Keratinocyte (primary cell): ENCODE measurements around the gene TECR. TPM values are rescaled to one million over a fixed set of nuclear protein-coding genes. Genes with fewer than 3 reads are reported as not detected.

Experiments used
- DNase-seq: peaks from one replicate; pipeline ENCODE4 v3.0.0-alpha.2; 2011; ENCODE audit warnings: low read depth, missing footprints, low spot score
- FAIRE-seq: peaks from 2 replicates; lab custom pipeline; 2011; peaks lifted over from hg19 to GRCh38; lab: Jason Lieb, UNC
- H2AFZ ChIP-seq: 2 replicates; pipeline ENCODE4 v1.6.0; 2012; ENCODE audit warnings: low read length, control low read depth, inconsistent platforms; ENCODE audit not compliant: control insufficient read depth
- H3K27ac ChIP-seq: 2 replicates; pipeline ENCODE4 v1.5.1; 2011; ENCODE audit warnings: low read length; ENCODE audit not compliant: control insufficient read depth, insufficient read depth
- H3K27me3 ChIP-seq: 3 replicates; pipeline ENCODE4 v1.6.0; 2011; ENCODE audit warnings: low read length; ENCODE audit not compliant: control insufficient read depth, insufficient read depth; ENCODE audit errors: extremely low read depth
- H3K36me3 ChIP-seq, 2 experiments: 2 replicates in 1 of 2; 3 replicates in 1 of 2; pipeline ENCODE4 v1.5.1; 2011; ENCODE audit warnings: low read length in 2 of 2, mild to moderate bottlenecking in 1 of 2; ENCODE audit not compliant: control insufficient read depth in 2 of 2, insufficient read depth in 2 of 2; ENCODE audit errors: extremely low read depth in 1 of 2
- H3K4me1 ChIP-seq: 3 replicates; pipeline ENCODE4 v1.5.1; 2011; ENCODE audit warnings: low read length; ENCODE audit not compliant: control insufficient read depth, insufficient read depth; ENCODE audit errors: extremely low read depth
- H3K4me2 ChIP-seq: 3 replicates; pipeline ENCODE4 v1.6.0; 2011; ENCODE audit warnings: low read depth, low read length; ENCODE audit not compliant: control insufficient read depth, insufficient read depth; ENCODE audit errors: extremely low read depth
- H3K4me3 ChIP-seq, 3 experiments: fragments of 200-600 bp in 1 of 3; sonication (generic) in 1 of 3; 2 replicates in 2 of 3; 3 replicates in 1 of 3; pipeline ENCODE4 v1.5.1; 2011 to 2016; ENCODE audit warnings: low read length in 3 of 3, mild to moderate bottlenecking in 3 of 3, control low read depth in 2 of 3, inconsistent platforms in 1 of 3, low read depth in 1 of 3, mixed read lengths in 1 of 3, mixed run types in 1 of 3, moderate library complexity in 1 of 3; ENCODE audit not compliant: control insufficient read depth in 2 of 3, insufficient read depth in 2 of 3; ENCODE audit errors: extremely low read depth in 1 of 3
- H3K79me2 ChIP-seq: 2 replicates; pipeline ENCODE4 v1.6.0; 2012; ENCODE audit warnings: low read length; ENCODE audit not compliant: control insufficient read depth, insufficient read depth
- H3K9ac ChIP-seq: 3 replicates; pipeline ENCODE4 v1.6.0; 2011; ENCODE audit warnings: low read length; ENCODE audit not compliant: control insufficient read depth, insufficient read depth; ENCODE audit errors: extremely low read depth
- H3K9me1 ChIP-seq: 3 replicates; pipeline ENCODE4 v1.6.0; 2011; ENCODE audit warnings: low read length; ENCODE audit not compliant: control insufficient read depth, insufficient read depth; ENCODE audit errors: extremely low read depth
- H3K9me3 ChIP-seq: 2 replicates; pipeline ENCODE4 v1.5.1; 2012; ENCODE audit warnings: low read depth, low read length; ENCODE audit not compliant: control insufficient read depth
- H4K20me1 ChIP-seq: 3 replicates; pipeline ENCODE4 v1.6.0; 2011; ENCODE audit warnings: low read length; ENCODE audit not compliant: control insufficient read depth, insufficient read depth; ENCODE audit errors: extremely low read depth
- CTCF ChIP-seq, 3 experiments: IDR thresholded peaks in 1 of 3; conservative IDR thresholded peaks in 1 of 3; optimal IDR thresholded peaks in 1 of 3; 2 replicates in 2 of 3; 3 replicates in 1 of 3; pipeline versions ENCODE3 to v1.5.1; 2011; ENCODE audit warnings: low read length in 3 of 3, mild to moderate bottlenecking in 3 of 3, moderate library complexity in 2 of 3, control low read depth in 1 of 3, inconsistent platforms in 1 of 3; ENCODE audit not compliant: insufficient read depth in 2 of 3; ENCODE audit errors: extremely low read depth in 1 of 3
- EZH2 ChIP-seq: IDR thresholded peaks from one replicate; pipeline ENCODE4 v1.6.1; 2012; ENCODE audit warnings: inconsistent platforms, mild to moderate bottlenecking, low read length, moderate library complexity
- dilution Hi-C: fragments of 300-500 bp; cut with MboI; formaldehyde crosslinking; loops from one replicate; pipeline ENCODE4 v1.7.0; 2020; ENCODE audit warnings: low sequenced_read_pairs; ENCODE audit not compliant: extremely low pct_ligation_motif_present
- polyA plus RNA-seq, 5 experiments: library from polyadenylated mRNA; depleted of rRNA in 3 of 5; stranded (reverse) in 3 of 5; stranded (forward) in 1 of 5; unstranded in 1 of 5; fragments of >200 nt; gene quantifications; 1 replicate in 1 of 5; 2 replicates in 3 of 5; 3 replicates in 1 of 5; pipeline versions ENCODE4 v1.2.1 to v1.2.3, GENCODE V29; 2011 to 2012; ENCODE audit warnings: missing spikeins in 2 of 5, low read depth in 1 of 5, low replicate concordance in 1 of 5

TECR gene
- polyA plus RNA-seq, 1 donor (not counting 4 experiments of a cell fraction or from before 2014, with no cell fraction given): 92.3 TPM

GRCh38 chr19:14480700-14481079 is 48.7 kb upstream of the TECR start:
- Histone ChIP-seq H3K79me2 (peaks cover 17% of the 10 kb centered on the region), H2AFZ (no peak overlapping the region), H3K9me1 (no peaks in the 10 kb centered on the region), H3K27ac (no peak overlapping the region), H3K9me3 (no peaks in the 10 kb centered on the region), H4K20me1 (peaks cover 5% of the 10 kb centered on the region), H3K9ac (no peak overlapping the region), H3K27me3 (no peaks in the 10 kb centered on the region), H3K4me1 (peaks cover 18% of the 10 kb centered on the region), H3K36me3 (peaks cover 27 to 49% of the 10 kb centered on the region in 2 experiments), H3K4me3 (no peak overlapping the region), H3K4me2 (no peak overlapping the region)
- FAIRE-seq: no peak
- dilution Hi-C loops: no loop called here
- DNase-seq: no peak
- TF ChIP-seq EZH2 (no peak), CTCF (optimal IDR thresholded peaks at IDR 0.05 in 1 of 3, IDR thresholded peaks at IDR 0.05 in 1 of 3, conservative IDR thresholded peaks at IDR 0.05 in 1 of 3; ENCODE audit: extremely low read depth in 1 of 3, insufficient read depth in 2 of 3, low read length in 3 of 3) (no peak)

- Histone ChIP-seq H3K9ac (no peak overlapping the region), H3K9me3 (no peaks in the 10 kb centered on the region), H3K4me2 (no peak overlapping the region), H3K9me1 (peaks cover 2% of the 10 kb centered on the region), H3K27me3 (no peaks in the 10 kb centered on the region), H3K4me3 (no peak overlapping the region), H3K4me1 (peaks cover 1% of the 10 kb centered on the region), H2AFZ (no peak overlapping the region), H4K20me1 (peaks cover under 1% of the 10 kb centered on the region), H3K36me3 (peaks cover 30 to 51% of the 10 kb centered on the region in 2 experiments), H3K79me2 (peaks cover 27% of the 10 kb centered on the region), H3K27ac (no peak overlapping the region)
- TF ChIP-seq CTCF (optimal IDR thresholded peaks at IDR 0.05 in 1 of 3, IDR thresholded peaks at IDR 0.05 in 1 of 3, conservative IDR thresholded peaks at IDR 0.05 in 1 of 3; ENCODE audit: extremely low read depth in 1 of 3, insufficient read depth in 2 of 3, low read length in 3 of 3) (no peak), EZH2 (no peak)
- DNase-seq (no peak), FAIRE-seq (no peak)
- dilution Hi-C loops: no loop called here
These were observed 47.0 kb upstream of the TECR start for GRCh38 chr19:14482172-14482941.
